PC-9 (cell line): ENCODE data around the gene SRPK1.

Source experiments
- CTCF ChIP-seq: fragments of 200-600 bp; sonication (generic); conservative IDR thresholded peaks from 2 replicates; pipeline ENCODE4 v1.6.1; 2017; ENCODE audit warnings: mixed run types, antibody characterized with exemption, mild to moderate bottlenecking, moderate library complexity
- EZH2 ChIP-seq: fragments of 200-600 bp; sonication (generic); IDR thresholded peaks from 2 replicates; pipeline ENCODE4 v1.8.0; 2017; ENCODE audit warnings: antibody characterized with exemption, low read depth

- TF ChIP-seq CTCF: no peak
- no peak for TF ChIP-seq EZH2
Measured at GRCh38 chr6:35919827-35920751, 809 bp downstream of the SRPK1 start.
